AG04450 (cell line): ENCODE measurements around the gene SNRPD3. TPM values are rescaled to one million over a fixed set of nuclear protein-coding genes. Genes with fewer than 3 reads are reported as not detected.
"Not testable (repeated sequence)": the region's sequence is repeated elsewhere in the genome, so short reads cannot be mapped to it uniquely, and the experiment has no call there.

Source experiments
- CTCF ChIA-PET: fragments of 300-600, 350-600 bp; formaldehyde crosslinking; extraction: SDS; loops from one replicate; lab custom pipeline; 2022; ENCODE audit warnings: antibody characterized with exemption, inconsistent platforms; lab: Charles Lee
- POLR2A ChIA-PET: fragments of 350-600 bp; formaldehyde crosslinking; extraction: SDS; loops from one replicate; lab custom pipeline; 2021; ENCODE audit warnings: antibody characterized with exemption, inconsistent platforms; lab: Yijun Ruan, JAX
- DNase-seq: peaks from one replicate; pipeline ENCODE4 v3.0.0-alpha.2; 2011; ENCODE audit warnings: low read depth, low spot score
- H3K27ac ChIP-seq: one replicate; pipeline ENCODE4 v1.5.1; 2012; ENCODE audit warnings: low read depth, low read length, control low read depth
- H3K27me3 ChIP-seq: one replicate; pipeline ENCODE4 v1.6.0; 2012; ENCODE audit warnings: low read length; ENCODE audit not compliant: control insufficient read depth, insufficient read depth
- H3K4me3 ChIP-seq: 2 replicates; pipeline ENCODE4 v1.5.1; 2011; ENCODE audit warnings: mild to moderate bottlenecking, low read depth, low read length, control low read depth
- H3K9me3 ChIP-seq: 2 replicates; pipeline ENCODE4 v1.5.1; 2012; ENCODE audit warnings: low read length; ENCODE audit not compliant: control insufficient read depth, insufficient read depth
- CTCF ChIP-seq: IDR thresholded peaks from 2 replicates; pipeline ENCODE4 v1.5.1; 2011; ENCODE audit warnings: low read depth, low read length, control low read depth, inconsistent platforms
- polyA plus RNA-seq: library from polyadenylated mRNA; depleted of rRNA; stranded (reverse); fragments of >200 nt; gene quantifications from 2 replicates; pipeline ENCODE4 v1.2.3, GENCODE V29; 2011

Gene SNRPD3
- polyA plus RNA-seq, 1 experiment: 187 TPM

GRCh38 chr22:24595228-24595627 lies 39.4 kb downstream of the SNRPD3 start:
- no peak overlapping the region for H3K27ac ChIP-seq
- no peak overlapping the region for H3K4me3 ChIP-seq
- POLR2A ChIA-PET: no interaction called here
- CTCF ChIA-PET: no interaction called here
- H3K27me3 ChIP-seq: no peaks in the 10 kb centered on the region
- no peak for TF ChIP-seq CTCF
- H3K9me3 ChIP-seq: no peaks in the 10 kb centered on the region
- no peak for DNase-seq

- ChIA-PET CTCF (no interaction called here), POLR2A (interaction anchor here (0.7 kb wide), 1 partner anchor 197 kb away, joined by 8 read pairs; no protein-coding TSS in a partner anchor)
- no peak for DNase-seq
- no peak overlapping the region for H3K27ac ChIP-seq
- no peak overlapping the region for H3K4me3 ChIP-seq
- TF ChIP-seq CTCF: no peak
- H3K27me3 ChIP-seq: no peaks in the 10 kb centered on the region
- no peaks in the 10 kb centered on the region for H3K9me3 ChIP-seq
Measured at GRCh38 chr22:24595863-24596262, 40.1 kb downstream of the SNRPD3 start.

- CTCF ChIA-PET, POLR2A ChIA-PET, H3K27ac ChIP-seq, H3K4me3 ChIP-seq, H3K27me3 ChIP-seq, H3K9me3 ChIP-seq, DNase-seq: not testable (repeated sequence)
Measured at GRCh38 chr22:24597076-24597475, 41.3 kb downstream of the SNRPD3 start.

- DNase-seq: no peak
- H3K27ac ChIP-seq: no peak overlapping the region
- H3K4me3 ChIP-seq: no peak overlapping the region
- no peak for TF ChIP-seq CTCF
- ChIA-PET POLR2A (no interaction called here), CTCF (no interaction called here)
- no peaks in the 10 kb centered on the region for H3K27me3 ChIP-seq
- no peaks in the 10 kb centered on the region for H3K9me3 ChIP-seq
Measured at GRCh38 chr22:24599514-24599913, 43.7 kb downstream of the SNRPD3 start.

- H3K9me3 ChIP-seq, H3K4me3 ChIP-seq, H3K27ac ChIP-seq, DNase-seq, POLR2A ChIA-PET, H3K27me3 ChIP-seq: not testable (repeated sequence)
- CTCF ChIA-PET: interaction anchor here (0.6 kb wide), 1 partner anchor 174 kb away, joined by 5 read pairs; the partner anchor contains the start of gene PIWIL3
Measured at GRCh38 chr22:24599958-24600715, 44.3 kb downstream of the SNRPD3 start.
